NCI-H2227 treated with DMSO at 0.1 percent for 48 hours (cell line): ENCODE results near the gene KATNIP.

Experiments used
- DNase-seq: peaks from one replicate; lab custom pipeline; 2025; lab: John Stamatoyannopoulos, UW

KATNIP gene

GRCh38 chr16:27549746-27550581 is at the start of gene KATNIP, which contains the start of gene GTF3C1:
Gene KATNIP, plus strand, starts transcription at chr16:27550144. Its CDS starts 27 bp downstream, at chr16:27550171.
Gene GTF3C1, minus strand, starts transcription at chr16:27549913. Its CDS starts 23 bp downstream, at chr16:27549890.
- peak; percentile 98 for DNase-seq

GRCh38 chr16:27500801-27501200 is 49.1 kb upstream of the KATNIP start:
- DNase-seq = no peak

- DNase-seq = no peak
These were observed 46.3 kb upstream of the KATNIP start for GRCh38 chr16:27503662-27504061.

GRCh38 chr16:27505297-27506236 is 44.4 kb upstream of the KATNIP start:
- no peak for DNase-seq

- no peak for DNase-seq
These were observed 43.2 kb upstream of the KATNIP start for GRCh38 chr16:27506771-27507170.

- DNase-seq = no peak
These were observed 41.5 kb upstream of the KATNIP start for GRCh38 chr16:27508476-27508875.

- DNase-seq = no peak
These were observed 38.1 kb upstream of the KATNIP start for GRCh38 chr16:27511657-27512448.

- DNase-seq = no peak
These were observed 35.1 kb upstream of the KATNIP start for GRCh38 chr16:27514806-27515205.

GRCh38 chr16:27515874-27516353 is 34.0 kb upstream of the KATNIP start:
- no peak for DNase-seq

GRCh38 chr16:27516365-27516764 is 33.6 kb upstream of the KATNIP start:
- DNase-seq = no peak

GRCh38 chr16:27517664-27518063 is 32.3 kb upstream of the KATNIP start:
- no peak for DNase-seq

- no peak for DNase-seq
These were observed 31.7 kb upstream of the KATNIP start for GRCh38 chr16:27518226-27518625.

- no peak for DNase-seq
These were observed 28.8 kb upstream of the KATNIP start for GRCh38 chr16:27520982-27521673.

- DNase-seq = no peak
These were observed 27.7 kb upstream of the KATNIP start for GRCh38 chr16:27522173-27522707.

- no peak for DNase-seq
These were observed 23.8 kb upstream of the KATNIP start for GRCh38 chr16:27526180-27526579.

GRCh38 chr16:27528294-27528693 is 21.6 kb upstream of the KATNIP start:
- DNase-seq = no peak

GRCh38 chr16:27529962-27530361 is 20.0 kb upstream of the KATNIP start:
- no peak for DNase-seq

GRCh38 chr16:27531186-27531585 is 18.8 kb upstream of the KATNIP start:
- DNase-seq = no peak

- DNase-seq = no peak
These were observed 17.8 kb upstream of the KATNIP start for GRCh38 chr16:27531826-27532800.

- DNase-seq = no peak
These were observed 15.7 kb upstream of the KATNIP start for GRCh38 chr16:27534256-27534655.
